H1 (cell line): Measurements from ENCODE around the gene DLK1. TPM values are rescaled to one million over a fixed set of nuclear protein-coding genes. Genes with fewer than 3 reads are reported as not detected.

Source experiments
- CTCF ChIA-PET: fragments of 300-600 bp; sonication (Branson Sonifier 250); formaldehyde crosslinking; loops from one replicate; lab custom pipeline; 2021; ENCODE audit not compliant: partially characterized antibody; lab: Charles Lee
- POLR2A ChIA-PET: fragments of 300-600 bp; sonication (Branson Sonifier 250); formaldehyde crosslinking; loops from one replicate; lab custom pipeline; 2021; ENCODE audit warnings: inconsistent platforms; ENCODE audit not compliant: partially characterized antibody; lab: Charles Lee
- DNase-seq, 2 experiments: peaks; one replicate each; pipeline versions ENCODE4 v3.0.0 to v3.0.0-alpha.2; 2010 to 2022; ENCODE audit warnings: low spot score in 2 of 2, low read depth in 1 of 2, mixed read lengths in 1 of 2
- FAIRE-seq: peaks from 2 replicates; lab custom pipeline; 2011; peaks lifted over from hg19 to GRCh38; lab: Jason Lieb, UNC
- H2AFZ ChIP-seq: 2 replicates; pipeline ENCODE4 v1.8.1; 2012; ENCODE audit warnings: low read length, inconsistent platforms
- H2AK5ac ChIP-seq: 2 replicates; pipeline ENCODE4 v1.6.1; 2013; ENCODE audit warnings: low read depth, low read length
- H2BK120ac ChIP-seq: replicated peaks from 2 replicates; pipeline ENCODE3; 2013; ENCODE audit warnings: low read depth, low read length, inconsistent platforms
- H2BK12ac ChIP-seq: 2 replicates; pipeline ENCODE4 v1.6.1; 2013; ENCODE audit warnings: low read depth, low read length
- H2BK15ac ChIP-seq: 2 replicates; pipeline ENCODE4 v1.6.1; 2013; ENCODE audit warnings: low read length
- H2BK20ac ChIP-seq: 2 replicates; pipeline ENCODE4 v1.6.1; 2013; ENCODE audit warnings: low read length
- H2BK5ac ChIP-seq: 2 replicates; pipeline ENCODE4 v1.6.1; 2013; ENCODE audit warnings: low read depth, low read length
- H3K14ac ChIP-seq: 2 replicates; pipeline ENCODE4 v1.6.1; 2013; ENCODE audit warnings: inconsistent platforms; ENCODE audit not compliant: insufficient read length
- H3K18ac ChIP-seq: 2 replicates; pipeline ENCODE4 v1.6.1; 2013; ENCODE audit warnings: low read length; ENCODE audit errors: extremely low read depth
- H3K23ac ChIP-seq: 2 replicates; pipeline ENCODE4 v1.6.1; 2013; ENCODE audit warnings: inconsistent platforms; ENCODE audit not compliant: insufficient read length
- H3K23me2 ChIP-seq: 2 replicates; pipeline ENCODE4 v1.6.1; 2013; ENCODE audit warnings: low read depth, low read length
- H3K27ac ChIP-seq: 2 replicates; pipeline ENCODE4 v1.6.1; 2011; ENCODE audit warnings: low read depth, low read length, inconsistent platforms
- H3K27me3 ChIP-seq, 4 experiments: replicated peaks in 1 of 4; 1 replicate in 1 of 4; 2 replicates in 3 of 4; pipeline versions ENCODE4 v1.6.1 to v1.8.1; 2011 to 2013; ENCODE audit warnings: low read length in 3 of 4, mild to moderate bottlenecking in 3 of 4, inconsistent platforms in 2 of 4, mixed read lengths in 2 of 4, moderate library complexity in 1 of 4; ENCODE audit not compliant: control insufficient read depth in 3 of 4, insufficient read depth in 3 of 4; ENCODE audit errors: extremely low read depth in 1 of 4
- H3K36me3 ChIP-seq, 4 experiments: 2 replicates each; pipeline versions ENCODE4 v1.6.1 to v1.8.1; 2011 to 2013; ENCODE audit warnings: mild to moderate bottlenecking in 4 of 4, low read length in 3 of 4, moderate library complexity in 2 of 4, control low read depth in 1 of 4, inconsistent platforms in 1 of 4; ENCODE audit not compliant: insufficient read depth in 4 of 4, control insufficient read depth in 2 of 4
- H3K4ac ChIP-seq: replicated peaks from 2 replicates; pipeline ENCODE3; 2013; ENCODE audit warnings: low read length, low read depth, mixed read lengths, inconsistent platforms; ENCODE audit not compliant: insufficient read length
- H3K4me1 ChIP-seq, 4 experiments: replicated peaks in 1 of 4; 1 replicate in 1 of 4; 2 replicates in 3 of 4; pipeline versions ENCODE4 v1.6.1 to v1.8.1; 2011 to 2013; ENCODE audit warnings: low read length in 3 of 4, inconsistent platforms in 2 of 4, mixed read lengths in 1 of 4; ENCODE audit not compliant: insufficient read depth in 4 of 4, control insufficient read depth in 3 of 4
- H3K4me2 ChIP-seq, 2 experiments: 2 replicates each; pipeline versions ENCODE4 v1.6.1 to v1.8.1; 2011 to 2013; ENCODE audit warnings: low read depth in 2 of 2, low read length in 2 of 2, control low read depth in 1 of 2, inconsistent platforms in 1 of 2, mild to moderate bottlenecking in 1 of 2; ENCODE audit not compliant: insufficient read depth in 1 of 2
- H3K4me3 ChIP-seq, 4 experiments: fragments of 200-600, 300-600 bp in 1 of 4; sonication (generic), shearing (Covaris generic), sonication (Bioruptor Twin) in 1 of 4; 2 replicates each; pipeline versions ENCODE4 v1.5.1 to v1.8.1; 2011 to 2016; ENCODE audit warnings: low read length in 4 of 4, low read depth in 3 of 4, control low read depth in 2 of 4, inconsistent platforms in 2 of 4, mild to moderate bottlenecking in 2 of 4, mixed read lengths in 1 of 4, moderate library complexity in 1 of 4; ENCODE audit not compliant: insufficient read depth in 2 of 4; ENCODE audit errors: extremely low read depth in 1 of 4
- H3K56ac ChIP-seq: replicated peaks from 2 replicates; pipeline ENCODE3; 2013; ENCODE audit warnings: low read depth, mild to moderate bottlenecking, mixed read lengths, low read length, inconsistent platforms; ENCODE audit not compliant: insufficient read length
- H3K79me1 ChIP-seq: 2 replicates; pipeline ENCODE4 v1.6.1; 2013; ENCODE audit warnings: low read depth, low read length, control low read depth
- H3K79me2 ChIP-seq, 2 experiments: 2 replicates each; pipeline versions ENCODE4 v1.6.1 to v1.8.1; 2012 to 2013; ENCODE audit warnings: low read length in 2 of 2, mild to moderate bottlenecking in 2 of 2, inconsistent platforms in 1 of 2; ENCODE audit not compliant: insufficient read depth in 2 of 2, control insufficient read depth in 1 of 2
- H3K9ac ChIP-seq, 4 experiments: replicated peaks in 1 of 4; 1 replicate in 1 of 4; 2 replicates in 3 of 4; pipeline versions ENCODE4 v1.6.1 to v1.8.1; 2011 to 2013; ENCODE audit warnings: low read depth in 3 of 4, low read length in 3 of 4, control low read depth in 2 of 4, mild to moderate bottlenecking in 2 of 4, moderate library complexity in 2 of 4, inconsistent platforms in 1 of 4; ENCODE audit errors: extremely low read depth in 1 of 4
- H3K9me3 ChIP-seq, 2 experiments: 2 replicates each; pipeline versions ENCODE4 v1.6.1 to v1.8.1; 2012 to 2013; ENCODE audit warnings: mild to moderate bottlenecking in 2 of 2, moderate library complexity in 2 of 2, control low read depth in 1 of 2, inconsistent platforms in 1 of 2, low read depth in 1 of 2, low read length in 1 of 2, mixed read lengths in 1 of 2; ENCODE audit not compliant: insufficient read depth in 2 of 2
- H4K20me1 ChIP-seq, 2 experiments: replicated peaks in 1 of 2; 2 replicates each; pipeline versions ENCODE3 to v1.8.1; 2011 to 2013; ENCODE audit warnings: inconsistent platforms in 2 of 2, low read length in 2 of 2, mild to moderate bottlenecking in 1 of 2; ENCODE audit not compliant: insufficient read depth in 2 of 2, control insufficient read depth in 1 of 2
- H4K5ac ChIP-seq: 2 replicates; pipeline ENCODE4 v1.6.1; 2013; ENCODE audit warnings: low read length, low read depth, mixed read lengths, inconsistent platforms; ENCODE audit not compliant: insufficient read length
- H4K8ac ChIP-seq: 2 replicates; pipeline ENCODE4 v1.8.0; 2013; ENCODE audit warnings: mild to moderate bottlenecking, moderate library complexity, low read length, inconsistent platforms; ENCODE audit not compliant: insufficient read depth; ENCODE audit errors: extremely low read depth
- H4K91ac ChIP-seq: replicated peaks from 2 replicates; pipeline ENCODE3; 2013; ENCODE audit warnings: low read length, mixed read lengths, inconsistent platforms; ENCODE audit not compliant: insufficient read length
- HDAC6 ChIP-seq: IDR thresholded peaks from one replicate; pipeline ENCODE4 v1.7.1; 2012; ENCODE audit warnings: low read depth, mild to moderate bottlenecking, inconsistent platforms, low read length, moderate library complexity
- MAFK ChIP-seq: IDR thresholded peaks from 2 replicates; pipeline ENCODE4 v1.6.1; 2012; ENCODE audit warnings: low read depth, mild to moderate bottlenecking, improper control_type of control experiment, low read length
- NANOG ChIP-seq: IDR thresholded peaks from 2 replicates; pipeline ENCODE4 v1.6.1; 2011; ENCODE audit warnings: low read length, low read depth, mild to moderate bottlenecking, inconsistent platforms; ENCODE audit not compliant: insufficient read depth, poor library complexity, severe bottlenecking
- PHF8 ChIP-seq: fragments of 200-600 bp; sonication (generic); conservative IDR thresholded peaks from 2 replicates; pipeline ENCODE4 v1.7.1; 2012; ENCODE audit warnings: low read depth, mild to moderate bottlenecking, inconsistent platforms, low read length, moderate library complexity
- RAD21 ChIP-seq, 2 experiments: IDR thresholded peaks in 1 of 2; conservative IDR thresholded peaks in 1 of 2; 2 replicates each; pipeline ENCODE4 v1.6.1; 2011; ENCODE audit warnings: low read depth in 2 of 2, low read length in 2 of 2, improper control_type of control experiment in 1 of 2, inconsistent platforms in 1 of 2, mild to moderate bottlenecking in 1 of 2, moderate library complexity in 1 of 2
- RFX5 ChIP-seq: IDR thresholded peaks from 2 replicates; pipeline ENCODE4 v1.6.1; 2011; ENCODE audit warnings: low read depth, low read length, improper control_type of control experiment, borderline replicate concordance
- RNF2 ChIP-seq: fragments of 200-900, 300-1000 bp; sonication (generic); IDR thresholded peaks from 2 replicates; pipeline ENCODE4 v1.7.1; 2016; ENCODE audit warnings: borderline replicate concordance, low read depth, mild to moderate bottlenecking, antibody characterized with exemption, low read length; ENCODE audit not compliant: poor library complexity, severe bottlenecking; ENCODE audit errors: missing control alignments
- TAF7 ChIP-seq: optimal IDR thresholded peaks from 2 replicates; pipeline ENCODE3; 2011; ENCODE audit warnings: low read depth, mild to moderate bottlenecking, inconsistent platforms, low read length, moderate library complexity, borderline replicate concordance
- USF2 ChIP-seq: IDR thresholded peaks from 2 replicates; pipeline ENCODE4 v1.6.1; 2011; ENCODE audit warnings: low read length, improper control_type of control experiment
- ZNF274 ChIP-seq: IDR thresholded peaks from 2 replicates; pipeline ENCODE4 v1.7.0; 2012; ENCODE audit warnings: low read length, borderline replicate concordance; ENCODE audit errors: extremely low read depth
- WGBS, 2 experiments: shearing (Covaris generic) in 1 of 2; methylation state at CpG; one replicate each; pipeline versions ENCODE4 v1.1.6 to v1.1.7; 2013 to 2015; ENCODE audit warnings: low lambda C conversion rate in 2 of 2, mixed read lengths in 2 of 2, inconsistent platforms in 1 of 2, low coverage in 1 of 2, missing lambda C conversion rate in 1 of 2; ENCODE audit not compliant: insufficient replicate concordance in 2 of 2, insufficient coverage in 1 of 2, insufficient read length in 1 of 2; ENCODE audit errors: extremely low coverage in 1 of 2, missing lambda C conversion rate in 1 of 2; 5-methylcytosine and 5-hydroxymethylcytosine counted together
- polyA plus RNA-seq, 7 experiments: library from polyadenylated mRNA; depleted of rRNA in 3 of 7; stranded (reverse) in 5 of 7; unstranded in 2 of 7; fragments of >200 nt in 5 of 7; fragments of 200-250 nt in 2 of 7; gene quantifications; 1 replicate in 5 of 7; 2 replicates in 1 of 7; 4 replicates in 1 of 7; pipeline versions ENCODE4 v1.2.1 to v1.2.3, GENCODE V29; 2011 to 2013; ENCODE audit warnings: missing spikeins in 2 of 7, mixed read lengths in 2 of 7
- total RNA-seq: library from RNA; stranded (reverse); fragmentation: NEBNext Ultra II Directional; extraction: Animal tissue kit (Norgen Biotek cat#: 25700); gene quantifications from 2 replicates; pipeline ENCODE4 v1.2.1, GENCODE V29; 2021
- TF ChIP-seq, protein P1 (sequence below): IDR thresholded peaks from 2 replicates; pipeline ENCODE4 v1.6.1; 2011; ENCODE audit warnings: low read depth, mild to moderate bottlenecking, low read length; ENCODE audit not compliant: insufficient read depth

Gene DLK1
- total and polyA plus RNA-seq, 2 of the 8 experiments (the other 6 are each of a cell fraction or from before 2014, with no cell fraction given): 1.3 to 2.4 TPM

DNA sequence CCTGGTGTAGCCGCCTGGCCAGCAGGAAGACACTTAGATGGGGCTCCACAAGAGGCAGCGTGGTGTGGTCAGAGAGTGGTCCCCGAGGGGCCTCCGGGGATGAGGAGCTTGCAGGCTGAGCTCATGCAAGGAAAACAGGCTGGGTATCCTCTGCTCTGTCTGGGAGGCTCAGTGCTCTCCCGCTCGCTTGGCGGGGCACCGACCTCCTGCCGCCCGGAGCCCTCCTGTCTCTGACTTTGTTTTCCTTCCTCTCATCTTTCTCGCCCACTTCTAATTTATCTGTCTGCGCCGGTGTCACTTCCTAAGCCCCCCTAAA lies 31.3 kb upstream of the DLK1 start:
- Histone ChIP-seq H3K18ac (no peak overlapping the region), H2AK5ac (no peak overlapping the region; the same call in 1 of the 2 replicates), H3K4me1 (peaks cover 0 to 9% (median 0%) of the 10 kb centered on the region in 4 experiments; a peak in 2 of 7 replicates), H3K9ac (no peak overlapping the region), H4K91ac (no peak overlapping the region), H2BK20ac (no peak overlapping the region), H3K9me3 (no peaks in the 10 kb centered on the region), H3K79me2 (no peaks in the 10 kb centered on the region), H2BK12ac (no peak overlapping the region), H2BK120ac (no peak overlapping the region), H4K20me1 (no peaks in the 10 kb centered on the region), H3K23ac (no peak overlapping the region), H3K4ac (no peak overlapping the region), H2BK15ac (no peak overlapping the region), H3K79me1 (no peaks in the 10 kb centered on the region), H3K23me2 (no peaks in the 10 kb centered on the region), H3K27me3 (peaks cover 0 to 6% (median 0%) of the 10 kb centered on the region in 4 experiments; a peak in 2 of 7 replicates), H3K4me2 (no peak overlapping the region), H2BK5ac (no peak overlapping the region), H4K8ac (no peak overlapping the region), H3K14ac (no peak overlapping the region), H3K56ac (no peak overlapping the region), H2AFZ (no peak overlapping the region), H3K27ac (no peak overlapping the region), H4K5ac (no peak overlapping the region), H3K36me3 (no peaks in the 10 kb centered on the region), H3K4me3 (no peak overlapping the region)
- ChIA-PET CTCF (interaction anchor here (0.5 to 1.6 kb wide), 2 partner anchors 22 to 1717 kb away, joined by 3 to 5 read pairs; no protein-coding TSS in a partner anchor), POLR2A (no interaction called here)
- 84% methylated on average over 8 of the region's 13 CpGs; no CpG with 5 or more reads in 1 of the 2 experiments for WGBS, 2 experiments
- no peak for FAIRE-seq
- TF ChIP-seq PHF8 (no peak), TAF7 (no peak), RNF2 (no peak), RAD21 (IDR thresholded peaks at IDR 0.05 in 1 of 2, conservative IDR thresholded peaks at IDR 0.05 in 1 of 2; ENCODE audit: low read depth in 2 of 2, low read length in 2 of 2) (no peak), HDAC6 (no peak), USF2 (no peak), RFX5 (no peak), ZNF274 (no peak), MAFK (no peak), NANOG (no peak)
- TF ChIP-seq, protein P1, sequence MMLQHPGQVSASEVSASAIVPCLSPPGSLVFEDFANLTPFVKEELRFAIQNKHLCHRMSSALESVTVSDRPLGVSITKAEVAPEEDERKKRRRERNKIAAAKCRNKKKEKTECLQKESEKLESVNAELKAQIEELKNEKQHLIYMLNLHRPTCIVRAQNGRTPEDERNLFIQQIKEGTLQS: no peak
- no peak for DNase-seq
